SH-SY5Y (cell line): ENCODE results near the gene G0S2.

Experiments
- GATA2 ChIP-seq: IDR thresholded peaks from 2 replicates; pipeline ENCODE4 v1.6.1; 2011; ENCODE audit warnings: mild to moderate bottlenecking, low read depth, low read length
- GATA3 ChIP-seq: IDR thresholded peaks from 2 replicates; pipeline ENCODE4 v1.6.1; 2011; ENCODE audit warnings: low read depth, mild to moderate bottlenecking, low read length, moderate library complexity

Gene G0S2

DNA sequence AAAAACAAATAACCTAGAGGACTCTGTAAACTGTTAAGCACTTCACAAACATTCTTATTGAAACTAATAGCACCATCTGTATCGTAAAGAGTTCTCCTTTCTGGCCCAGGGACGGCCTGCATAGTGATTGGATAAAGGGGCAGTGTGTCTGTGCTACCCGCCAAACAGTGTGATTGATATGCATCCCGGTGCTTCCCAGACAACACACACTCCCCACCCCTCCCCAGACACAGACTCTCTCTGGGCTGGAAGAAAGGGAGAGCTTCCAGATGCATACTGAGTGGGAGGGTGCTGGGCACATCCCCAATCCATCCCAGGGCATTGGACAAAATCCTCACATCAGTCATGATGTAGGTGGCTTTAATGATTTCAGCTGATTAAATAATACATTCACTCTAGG, 33.1 kb downstream of the G0S2 start:
- TF ChIP-seq GATA2: no peak

- TF ChIP-seq GATA2 (no peak), GATA3 (no peak)
These were observed 34.9 kb downstream of the G0S2 start for GRCh38 chr1:209710093-209710492.

- TF ChIP-seq GATA3: no peak
- TF ChIP-seq GATA2: no peak
These were observed 35.6 kb downstream of the G0S2 start for GRCh38 chr1:209710847-209711246.

GRCh38 chr1:209714338-209714737, 39.1 kb downstream of the G0S2 start:
- TF ChIP-seq GATA2: no peak
- no peak for TF ChIP-seq GATA3

GRCh38 chr1:209715314-209715713, 40.1 kb downstream of the G0S2 start:
- no peak for TF ChIP-seq GATA2

GRCh38 chr1:209717818-209718217, 42.6 kb downstream of the G0S2 start:
- TF ChIP-seq GATA3 (no peak), GATA2 (no peak)

- TF ChIP-seq GATA3 (no peak), GATA2 (no peak)
These were observed 45.1 kb downstream of the G0S2 start for GRCh38 chr1:209720326-209720725.

DNA sequence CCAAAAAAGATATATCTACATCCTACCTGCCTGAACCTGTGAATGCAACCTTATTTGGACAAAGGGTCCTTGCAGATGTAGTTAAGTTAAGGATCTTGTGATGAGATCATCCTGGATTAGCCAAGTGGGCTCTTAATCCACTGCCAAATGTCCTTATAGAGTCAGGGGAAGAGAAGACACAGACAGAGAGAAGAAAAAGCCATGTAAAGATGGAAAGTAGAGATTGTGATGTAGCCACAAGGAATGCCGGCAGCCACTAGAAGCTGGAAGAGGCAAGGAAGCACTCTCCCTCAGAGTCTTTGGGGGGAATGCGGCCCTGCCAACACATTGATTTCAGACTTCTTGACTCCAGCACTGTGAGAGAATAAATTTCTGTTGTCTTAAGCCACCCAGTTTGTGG, 45.6 kb downstream of the G0S2 start:
- no peak for TF ChIP-seq GATA3

- TF ChIP-seq GATA2 (no peak), GATA3 (no peak)
These were observed 46.1 kb downstream of the G0S2 start for GRCh38 chr1:209721323-209721722.

DNA sequence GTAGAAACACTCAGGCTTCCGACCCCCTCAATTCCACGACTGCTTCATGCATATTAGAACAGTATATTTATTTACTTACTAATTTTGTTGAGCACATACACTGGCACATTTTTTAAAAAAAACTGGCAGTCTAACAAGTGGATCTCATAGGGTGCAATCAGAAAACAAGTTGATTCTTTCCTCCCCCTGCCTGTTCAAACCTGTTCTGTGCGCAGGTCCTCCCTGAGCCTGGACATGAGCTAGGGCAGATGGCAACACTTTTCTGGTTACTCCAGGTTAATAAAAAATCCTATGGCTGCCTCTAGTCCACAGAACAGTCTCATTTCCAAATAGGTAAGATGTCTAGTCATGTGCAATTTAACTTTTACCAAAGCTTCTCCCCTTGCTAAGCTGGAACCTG, 48.1 kb downstream of the G0S2 start:
- TF ChIP-seq GATA3 (no peak), GATA2 (no peak)

DNA sequence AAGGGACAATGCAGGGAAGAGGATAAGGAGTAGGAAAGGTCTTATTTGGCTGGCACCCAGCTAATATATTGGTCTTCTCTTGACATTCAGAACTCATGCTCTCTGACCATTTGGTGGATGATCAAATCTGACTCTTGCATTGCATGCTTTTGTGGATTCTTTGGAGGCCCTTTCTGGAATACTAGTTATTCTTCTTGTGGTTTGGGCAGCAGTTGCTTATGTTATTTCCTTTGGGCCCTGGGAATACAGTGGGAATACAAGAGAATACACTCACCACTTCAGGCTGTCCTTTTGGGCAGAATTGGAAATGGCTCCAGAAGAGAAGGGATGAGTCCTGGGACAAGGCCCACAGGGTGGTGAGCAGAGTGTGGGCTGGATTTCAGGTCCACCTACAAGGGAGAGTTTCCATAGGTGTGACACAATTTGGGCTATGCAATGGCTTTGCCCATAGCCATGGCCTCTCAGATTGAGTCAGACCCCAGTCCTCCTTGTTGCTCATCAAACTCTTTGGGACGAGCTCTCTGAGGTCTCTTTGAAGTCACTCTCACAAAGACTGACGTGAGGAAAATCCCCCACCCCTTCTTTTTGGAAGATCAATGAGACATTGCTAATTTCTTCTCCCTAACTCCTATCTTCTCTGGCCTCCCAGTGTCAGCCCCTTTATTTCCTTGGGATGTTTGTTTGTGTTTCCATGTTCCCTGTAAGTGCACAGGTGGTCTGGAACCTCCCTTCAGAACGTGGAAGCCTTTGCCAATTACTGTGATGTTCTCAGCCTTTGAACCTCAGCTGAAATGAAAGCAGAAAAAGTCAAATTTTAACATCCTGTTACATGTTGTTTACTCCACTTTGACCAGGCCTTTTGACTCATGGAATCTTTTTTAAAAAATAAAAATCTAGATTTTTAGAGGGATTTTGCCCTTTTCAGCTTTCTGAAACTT, 48.8 kb downstream of the G0S2 start:
- TF ChIP-seq GATA2 (no peak), GATA3 (no peak)
